Brain microvascular endothelial cell (primary cell): Measurements from ENCODE around the gene HAPLN2.

Experiments
- DNase-seq: peaks from one replicate; pipeline ENCODE4 v3.0.0-alpha.2; 2020
- H3K27ac ChIP-seq: fragments of 250-450 bp; sonication (Bioruptor Pico); 2 replicates; pipeline ENCODE4 v1.5.1; 2020; ENCODE audit warnings: mild to moderate bottlenecking, moderate library complexity
- H3K27me3 ChIP-seq: fragments of 250-450 bp; sonication (Bioruptor Pico); replicated peaks from 2 replicates; pipeline ENCODE4 v1.5.1; 2020; ENCODE audit warnings: mild to moderate bottlenecking
- H3K36me3 ChIP-seq: fragments of 250-450 bp; sonication (Bioruptor Pico); replicated peaks from 2 replicates; pipeline ENCODE4 v1.5.1; 2020; ENCODE audit warnings: mild to moderate bottlenecking
- H3K4me3 ChIP-seq: 2 replicates; pipeline ENCODE4 v1.5.1; 2011; ENCODE audit warnings: low read depth, mild to moderate bottlenecking, control low read depth, low read length, moderate library complexity
- in situ Hi-C: cut with HindIII; loops from 2 replicates; pipeline ENCODE4 v1.10.0; 2017; ENCODE audit warnings: low sequenced_read_pairs, low pct_ligation_motif_present
- TF ChIP-seq, protein P1 (sequence below): IDR thresholded peaks from 2 replicates; pipeline ENCODE4 v1.5.1; 2011; ENCODE audit warnings: low read depth, mild to moderate bottlenecking, moderate library complexity, low read length, control low read depth, inconsistent platforms; ENCODE audit errors: missing control alignments

HAPLN2 gene

GRCh38 chr1:156673387-156674121, 54.3 kb downstream of the HAPLN2 start:
- Histone ChIP-seq H3K36me3 (peaks cover 7% of the 10 kb centered on the region), H3K4me3 (no peak overlapping the region)

More at GRCh38 chr1:156673387-156674121, 54.3 kb downstream of the HAPLN2 start:
- TF ChIP-seq, protein P1, sequence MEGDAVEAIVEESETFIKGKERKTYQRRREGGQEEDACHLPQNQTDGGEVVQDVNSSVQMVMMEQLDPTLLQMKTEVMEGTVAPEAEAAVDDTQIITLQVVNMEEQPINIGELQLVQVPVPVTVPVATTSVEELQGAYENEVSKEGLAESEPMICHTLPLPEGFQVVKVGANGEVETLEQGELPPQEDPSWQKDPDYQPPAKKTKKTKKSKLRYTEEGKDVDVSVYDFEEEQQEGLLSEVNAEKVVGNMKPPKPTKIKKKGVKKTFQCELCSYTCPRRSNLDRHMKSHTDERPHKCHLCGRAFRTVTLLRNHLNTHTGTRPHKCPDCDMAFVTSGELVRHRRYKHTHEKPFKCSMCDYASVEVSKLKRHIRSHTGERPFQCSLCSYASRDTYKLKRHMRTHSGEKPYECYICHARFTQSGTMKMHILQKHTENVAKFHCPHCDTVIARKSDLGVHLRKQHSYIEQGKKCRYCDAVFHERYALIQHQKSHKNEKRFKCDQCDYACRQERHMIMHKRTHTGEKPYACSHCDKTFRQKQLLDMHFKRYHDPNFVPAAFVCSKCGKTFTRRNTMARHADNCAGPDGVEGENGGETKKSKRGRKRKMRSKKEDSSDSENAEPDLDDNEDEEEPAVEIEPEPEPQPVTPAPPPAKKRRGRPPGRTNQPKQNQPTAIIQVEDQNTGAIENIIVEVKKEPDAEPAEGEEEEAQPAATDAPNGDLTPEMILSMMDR: no peak
- Histone ChIP-seq H3K27ac (no peak overlapping the region), H3K27me3 (no peaks in the 10 kb centered on the region)
- in situ Hi-C loops: no loop called here
- no peak for DNase-seq
